Thymus (tissue), 11 donors: Measurements from ENCODE around the gene PAQR7. TPM values are rescaled to one million over a fixed set of nuclear protein-coding genes. Genes with fewer than 3 reads are reported as not detected.

Experiments used
- DNase-seq, 9 donors: peaks; one replicate each; pipeline ENCODE4 v3.0.0-alpha.2; 2013; ENCODE audit warnings: low spot score in 9 of 9, low read depth in 6 of 9, missing footprints in 1 of 9
- H3K27ac ChIP-seq, 2 donors: one replicate each; pipeline ENCODE4 v1.5.1; 2013; ENCODE audit warnings: control low read depth in 1 of 2, low read depth in 1 of 2, low read length in 1 of 2, mild to moderate bottlenecking in 1 of 2, moderate library complexity in 1 of 2
- H3K27me3 ChIP-seq, 2 donors: one replicate each; pipeline ENCODE4 v1.5.1; 2013; ENCODE audit warnings: low read length in 1 of 2; ENCODE audit not compliant: control insufficient read depth in 2 of 2, insufficient read depth in 1 of 2
- H3K36me3 ChIP-seq, 2 donors: one replicate each; pipeline ENCODE4 v1.5.1; 2013; ENCODE audit warnings: low read length in 1 of 2, mild to moderate bottlenecking in 1 of 2, moderate library complexity in 1 of 2; ENCODE audit not compliant: control insufficient read depth in 2 of 2, insufficient read depth in 2 of 2
- H3K4me1 ChIP-seq, 2 donors: one replicate each; pipeline ENCODE4 v1.5.1; 2013; ENCODE audit warnings: low read length in 2 of 2; ENCODE audit not compliant: control insufficient read depth in 2 of 2, insufficient read depth in 2 of 2
- H3K4me3 ChIP-seq, 2 donors: one replicate each; pipeline ENCODE4 v1.5.1; 2013; ENCODE audit warnings: low read length in 2 of 2, control low read depth in 1 of 2, mild to moderate bottlenecking in 1 of 2
- H3K9me3 ChIP-seq, 2 donors: one replicate each; pipeline ENCODE4 v1.5.1; 2013; ENCODE audit warnings: low read length in 1 of 2, mild to moderate bottlenecking in 1 of 2; ENCODE audit not compliant: control insufficient read depth in 2 of 2, insufficient read depth in 1 of 2
- WGBS: extraction: QIAGEN DNeasy Blood & Tissue Kit; methylation state at CpG from one replicate; pipeline ENCODE4 v1.1.7; 2013; 5-methylcytosine and 5-hydroxymethylcytosine counted together
- polyA plus RNA-seq: library from polyadenylated mRNA; stranded (reverse); fragments of 200-250 nt; gene quantifications from one replicate; pipeline ENCODE4 v1.2.3, GENCODE V29; 2013
- total RNA-seq: library from RNA; stranded (reverse); fragments of 120-200 nt; gene quantifications from one replicate; pipeline ENCODE4 v1.2.4, GENCODE V29; 2013
- donor health status: healthy.

The PAQR7 gene
- total and polyA plus RNA-seq, 2 donors, result 2.5 to 2.9 TPM

- peaks cover 0 to 1% of the 10 kb centered on the region in 2 donors for H3K36me3 ChIP-seq
- no peak for DNase-seq
- H3K27me3 ChIP-seq, result peaks cover 2 to 12% of the 10 kb centered on the region in 2 donors
- H3K4me3 ChIP-seq, result no peak overlapping the region
- peaks cover 2 to 5% of the 10 kb centered on the region in 2 donors for H3K4me1 ChIP-seq
- H3K27ac ChIP-seq, result no peak overlapping the region
- no peaks in the 10 kb centered on the region for H3K9me3 ChIP-seq
- WGBS, result 98% methylated on average over 5 of the region's 5 CpGs
Measured at GRCh38 chr1:25880518-25880917, 5.0 kb upstream of the PAQR7 start.

- no peak overlapping the region for H3K4me3 ChIP-seq
- peaks cover 0 to 2% of the 10 kb centered on the region in 2 donors for H3K9me3 ChIP-seq
- H3K27me3 ChIP-seq, result peaks cover 4 to 21% of the 10 kb centered on the region in 2 donors
- 92% methylated on average over 2 of the region's 2 CpGs for WGBS
- H3K4me1 ChIP-seq, result peaks cover 8 to 10% of the 10 kb centered on the region in 2 donors
- no peak for DNase-seq
- no peak overlapping the region for H3K27ac ChIP-seq
- H3K36me3 ChIP-seq, result no peaks in the 10 kb centered on the region
Measured at GRCh38 chr1:25879675-25880074, 4.2 kb upstream of the PAQR7 start.

- no peak overlapping the region for H3K4me3 ChIP-seq
- 95% methylated on average over 5 of the region's 5 CpGs for WGBS
- H3K36me3 ChIP-seq, result no peaks in the 10 kb centered on the region
- no peak for DNase-seq
- H3K27ac ChIP-seq, result no peak overlapping the region
- H3K4me1 ChIP-seq, result peaks cover 11 to 16% of the 10 kb centered on the region in 2 donors
- peaks cover 0 to 6% of the 10 kb centered on the region in 2 donors for H3K9me3 ChIP-seq
- peaks cover 7 to 27% of the 10 kb centered on the region in 2 donors for H3K27me3 ChIP-seq
Measured at GRCh38 chr1:25878690-25879089, 3.2 kb upstream of the PAQR7 start.

- WGBS, result 92% methylated on average over 2 of the region's 2 CpGs
- DNase-seq, result no peak
- H3K36me3 ChIP-seq, result no peaks in the 10 kb centered on the region
- no peak overlapping the region for H3K27ac ChIP-seq
- peaks cover 7 to 27% of the 10 kb centered on the region in 2 donors for H3K27me3 ChIP-seq
- H3K4me3 ChIP-seq, result no peak overlapping the region
- peaks cover 0 to 8% of the 10 kb centered on the region in 2 donors for H3K9me3 ChIP-seq
- H3K4me1 ChIP-seq, result peaks cover 11 to 16% of the 10 kb centered on the region in 2 donors
Measured at GRCh38 chr1:25877155-25877554, 1.6 kb upstream of the PAQR7 start.

- peaks cover 0 to 10% of the 10 kb centered on the region in 2 donors for H3K9me3 ChIP-seq
- WGBS, result 86% methylated on average over 2 of the region's 2 CpGs
- H3K27ac ChIP-seq, result no peak overlapping the region
Measured at GRCh38 chr1:25876693-25877077, 1.2 kb upstream of the PAQR7 start.

GRCh38 chr1:25875856-25876692 is 566 bp upstream of the PAQR7 start:
- WGBS, result 41% methylated on average over 32 of the region's 32 CpGs
- Histone ChIP-seq H3K27me3 (peaks cover 7 to 27% of the 10 kb centered on the region in 2 donors), H3K4me1 (peaks cover 11 to 24% of the 10 kb centered on the region in 2 donors), H3K36me3 (no peaks in the 10 kb centered on the region), H3K4me3 (peak overlapping the region; percentile 26 to 64), H3K27ac (peak overlapping the region in 1 of 2 donors; percentile 53), H3K9me3 (peaks cover 0 to 10% of the 10 kb centered on the region in 2 donors)
- no peak for DNase-seq

More at GRCh38 chr1:25876693-25877077, 1.2 kb upstream of the PAQR7 start:
- no peak overlapping the region for H3K4me3 ChIP-seq
- H3K4me1 ChIP-seq, result peaks cover 11 to 18% of the 10 kb centered on the region in 2 donors
- no peaks in the 10 kb centered on the region for H3K36me3 ChIP-seq
- H3K27me3 ChIP-seq, result peaks cover 7 to 27% of the 10 kb centered on the region in 2 donors
- no peak for DNase-seq

- Histone ChIP-seq H3K4me3 (peak overlapping the region; percentile 40 to 64), H3K9me3 (peaks cover 0 to 10% of the 10 kb centered on the region in 2 donors), H3K27ac (peak overlapping the region in 1 of 2 donors; percentile 81), H3K36me3 (no peaks in the 10 kb centered on the region), H3K27me3 (peaks cover 7 to 27% of the 10 kb centered on the region in 2 donors), H3K4me1 (peaks cover 11 to 26% of the 10 kb centered on the region in 2 donors)
- 41% methylated on average over 8 of the region's 8 CpGs for WGBS
- DNase-seq, result no peak
Measured at GRCh38 chr1:25874635-25875153, 814 bp downstream of the PAQR7 start.

GRCh38 chr1:25874209-25874608 is 1.3 kb downstream of the PAQR7 start:
- no peak for DNase-seq
- H3K4me3 ChIP-seq, result no peak overlapping the region
- H3K9me3 ChIP-seq, result peaks cover 0 to 10% of the 10 kb centered on the region in 2 donors
- peaks cover 7 to 27% of the 10 kb centered on the region in 2 donors for H3K27me3 ChIP-seq
- no peak overlapping the region for H3K27ac ChIP-seq
- H3K4me1 ChIP-seq, result peaks cover 11 to 26% of the 10 kb centered on the region in 2 donors
- H3K36me3 ChIP-seq, result no peaks in the 10 kb centered on the region
- 98% methylated on average over 3 of the region's 3 CpGs for WGBS

- Histone ChIP-seq H3K4me1 (peaks cover 11 to 26% of the 10 kb centered on the region in 2 donors), H3K4me3 (no peak overlapping the region), H3K9me3 (peaks cover 0 to 10% of the 10 kb centered on the region in 2 donors), H3K36me3 (no peaks in the 10 kb centered on the region), H3K27me3 (peaks cover 7 to 27% of the 10 kb centered on the region in 2 donors), H3K27ac (peak overlapping the region in 1 of 2 donors; percentile 10)
- no peak for DNase-seq
- 97% methylated on average over 3 of the region's 3 CpGs for WGBS
Measured at GRCh38 chr1:25873120-25873519, 2.4 kb downstream of the PAQR7 start.
